Measurements from ENCODE around the gene TRIM65. TPM values are rescaled to one million over a fixed set of nuclear protein-coding genes. Genes with fewer than 3 reads are reported as not detected.
"Not testable (repeated sequence)": the region's sequence is repeated elsewhere in the genome, so short reads cannot be mapped to it uniquely, and the experiment has no call there.

Gene TRIM65
- total and polyA plus RNA-seq, 7 experiments from 2014 or later, result 14.9 to 37.7 (median 29.6) TPM

DNA sequence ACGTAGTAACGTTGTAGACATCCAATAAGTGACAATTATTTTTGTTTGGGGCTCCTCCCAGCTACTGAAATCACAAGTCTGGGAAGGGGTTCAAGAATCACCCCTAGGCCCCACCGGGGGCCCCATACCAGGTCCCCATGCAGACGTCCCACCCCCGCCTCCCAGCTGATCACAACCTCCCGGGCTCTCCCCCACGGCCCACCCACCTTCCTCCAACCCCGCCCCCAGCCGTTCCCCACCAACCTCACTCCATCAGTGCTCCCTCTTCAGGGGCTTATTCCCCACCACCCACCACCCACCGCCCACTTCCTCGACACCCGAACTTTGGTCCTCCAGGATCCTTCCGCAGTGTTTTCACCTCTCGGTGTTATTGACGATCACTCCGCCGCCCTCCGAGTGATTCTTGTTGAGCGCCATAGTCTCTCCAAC is 41.9 kb downstream of the TRIM65 start:
- peaks cover 0 to 8% (median 0%) of the 10 kb centered on the region in 5 donors for H3K36me3 Mint-ChIP-seq
- Histone ChIP-seq H3K9me3 (ENCODE audit: control insufficient read depth in 2 of 3, low read length in 3 of 3) (no peaks in the 10 kb centered on the region), H3K4me1 (ENCODE audit: control insufficient read depth in 2 of 2, insufficient read depth in 2 of 2, low read length in 2 of 2) (peaks cover 19 to 25% of the 10 kb centered on the region in 2 donors), H3K27ac (ENCODE audit: low read depth, low read length) (peak overlapping the region; percentile 85), H3K4me3 (ENCODE audit: low read length) (peak overlapping the region; percentile 68), H3K27me3 (ENCODE audit: control insufficient read depth in 2 of 2, insufficient read depth in 2 of 2, low read length in 2 of 2) (no peaks in the 10 kb centered on the region), H3K36me3 (ENCODE audit: control insufficient read depth in 2 of 3, insufficient read depth in 3 of 3, low read length in 3 of 3) (peaks cover 4 to 18% (median 8%) of the 10 kb centered on the region in 3 experiments)
- H3K27ac Mint-ChIP-seq, result no peak overlapping the region
- intact Hi-C loops (cut with micrococcal nuclease), result loop anchor here (1.0 to 5.0 kb wide), 16 partner anchors 12 to 872 kb away; partner anchors contain the start of genes UNK (in 2 of the 2), ACOX1 (in 1 of the 2), FBF1 (in 1 of the 2) and JMJD6 (in 1 of the 2)
- no peak overlapping the region for H3K4me3 Mint-ChIP-seq
- ATAC-seq (peak; percentile 2), DNase-seq (no peak)
- no peaks in the 10 kb centered on the region for H3K27me3 Mint-ChIP-seq
- POLR2A ChIA-PET, result interaction anchor here (0.6 to 16.6 kb wide), 32 partner anchors 12 to 608 kb away, joined by 3 to 354 read pairs (median 5); partner anchors contain the start of genes EXOC7, FBF1, GALK1 and LLGL2
- H3K4me1 Mint-ChIP-seq, result peaks cover 19 to 48% (median 39%) of the 10 kb centered on the region in 7 donors
- CTCF ChIA-PET, result interaction anchor here (0.7 to 4.3 kb wide), 16 partner anchors 10 to 188 kb away, joined by 3 to 21 read pairs (median 5); partner anchors contain the start of genes RECQL5, SAP30BP, TRIM65 and UNC13D
- no peaks in the 10 kb centered on the region for H3K9me3 Mint-ChIP-seq

DNA sequence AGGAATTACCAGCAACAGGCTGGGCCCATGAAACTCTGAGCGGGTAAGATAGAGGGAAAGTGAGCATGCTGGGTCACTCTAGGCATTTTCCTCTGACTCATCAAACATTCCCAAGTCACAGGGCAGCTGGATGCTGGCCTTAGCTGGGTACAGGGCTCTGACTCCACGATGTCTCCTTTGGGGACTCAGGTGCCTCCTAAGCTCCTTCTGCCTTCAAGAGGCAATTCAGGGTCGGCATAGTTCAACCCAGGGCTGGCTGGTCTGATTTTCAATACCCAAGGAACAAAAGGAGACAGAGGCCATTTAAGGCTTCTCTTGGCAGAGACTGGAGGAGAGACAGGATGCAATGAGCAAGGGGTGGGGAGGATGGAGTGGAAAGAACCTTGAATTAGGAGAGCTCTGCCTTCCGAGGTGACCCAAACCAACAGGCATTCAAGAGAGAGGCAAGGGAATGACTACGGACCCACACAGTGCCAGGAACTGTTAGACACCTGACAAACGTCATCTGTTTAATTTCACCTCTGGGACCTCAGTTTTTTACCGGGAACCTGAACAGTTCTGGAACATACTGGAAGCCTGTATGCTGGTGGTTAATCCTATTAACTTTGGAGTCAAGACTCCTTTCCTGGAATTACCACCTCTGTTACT is 42.5 kb downstream of the TRIM65 start:
- Histone ChIP-seq H3K36me3 (ENCODE audit: control insufficient read depth in 2 of 3, insufficient read depth in 3 of 3, low read length in 3 of 3) (peaks cover 11 to 24% (median 11%) of the 10 kb centered on the region in 3 experiments), H3K4me1 (ENCODE audit: control insufficient read depth in 2 of 2, insufficient read depth in 2 of 2, low read length in 2 of 2) (peaks cover 19 to 25% of the 10 kb centered on the region in 2 donors), H3K27me3 (ENCODE audit: control insufficient read depth in 2 of 2, insufficient read depth in 2 of 2, low read length in 2 of 2) (no peaks in the 10 kb centered on the region), H3K4me3 (ENCODE audit: low read length) (peak overlapping the region; percentile 68), H3K27ac (ENCODE audit: low read depth, low read length) (peak overlapping the region; percentile 85), H3K9me3 (ENCODE audit: control insufficient read depth in 2 of 3, low read length in 3 of 3) (no peaks in the 10 kb centered on the region)
- ATAC-seq (no peak), DNase-seq (no peak)
- ChIA-PET POLR2A (interaction anchor here (0.6 to 16.6 kb wide), 17 partner anchors 8 to 583 kb away, joined by 3 to 354 read pairs (median 18); partner anchors contain the start of genes GALK1, MIF4GD, MRPL38 and TRIM47), CTCF (interaction anchor here (1.0 to 4.3 kb wide), 11 partner anchors 9 to 160 kb away, joined by 3 to 17 read pairs (median 4); partner anchors contain the start of genes GALK1, UNC13D and UNK)
- Mint-ChIP-seq H3K27me3 (no peaks in the 10 kb centered on the region), H3K9me3 (no peaks in the 10 kb centered on the region), H3K4me3 (no peak overlapping the region), H3K4me1 (peaks cover 19 to 51% (median 36%) of the 10 kb centered on the region in 7 donors), H3K36me3 (peaks cover 0 to 15% (median 0%) of the 10 kb centered on the region in 5 donors), H3K27ac (no peak overlapping the region)
- intact Hi-C loops (cut with micrococcal nuclease), result loop anchor here in 1 of 2 donors (2.0 kb wide), 3 partner anchors 27 to 873 kb away; partner anchors contain the start of genes JMJD6, METTL23 and UBALD2

DNA sequence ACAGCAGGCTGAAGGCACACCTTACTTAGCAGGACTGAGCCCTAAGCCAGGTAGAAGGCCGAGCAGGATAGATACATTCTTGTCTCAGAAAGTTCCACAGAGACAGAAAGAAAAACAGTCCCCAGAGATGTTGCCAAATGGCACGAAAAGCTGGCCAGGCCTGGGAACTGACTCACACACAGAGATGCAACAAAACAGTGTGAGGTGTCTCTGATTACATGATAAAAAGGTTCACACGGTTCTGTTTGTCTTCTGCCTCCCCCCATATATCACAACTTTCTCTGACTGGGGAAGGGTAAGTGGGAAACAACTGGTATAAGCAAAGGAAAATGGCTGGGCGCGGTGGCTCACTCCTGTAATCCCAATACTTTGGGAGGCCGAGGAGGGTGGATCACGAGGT is 43.3 kb downstream of the TRIM65 start:
- Histone ChIP-seq H3K4me1 (ENCODE audit: control insufficient read depth in 2 of 2, insufficient read depth in 2 of 2, low read length in 2 of 2) (peaks cover 19 to 24% of the 10 kb centered on the region in 2 donors), H3K9me3 (ENCODE audit: control insufficient read depth in 2 of 3, low read length in 3 of 3) (no peaks in the 10 kb centered on the region), H3K27me3 (ENCODE audit: control insufficient read depth in 2 of 2, insufficient read depth in 2 of 2, low read length in 2 of 2) (no peaks in the 10 kb centered on the region), H3K4me3 (ENCODE audit: low read length) (no peak overlapping the region), H3K27ac (ENCODE audit: low read depth, low read length) (no peak overlapping the region), H3K36me3 (ENCODE audit: control insufficient read depth in 2 of 3, insufficient read depth in 3 of 3, low read length in 3 of 3) (peaks cover 12 to 32% (median 13%) of the 10 kb centered on the region in 3 experiments)
- Mint-ChIP-seq H3K4me3 (peak overlapping the region in 5 of 10 donors; percentile 56 to 66 (median 60)), H3K27ac (peak overlapping the region in 6 of 9 donors; percentile 44 to 84 (median 66)), H3K4me1 (peaks cover 19 to 49% (median 30%) of the 10 kb centered on the region in 7 donors), H3K27me3 (no peaks in the 10 kb centered on the region), H3K36me3 (peaks cover 0 to 19% (median 4%) of the 10 kb centered on the region in 5 donors), H3K9me3 (no peaks in the 10 kb centered on the region)
- no peak for ATAC-seq
- CTCF ChIA-PET, result interaction anchor here (1.1 to 4.3 kb wide), 6 partner anchors 9 to 100 kb away, joined by 3 to 17 read pairs (median 5); partner anchors contain the start of genes GALK1 and UNC13D
- intact Hi-C loops (cut with micrococcal nuclease), result no loop called here
- POLR2A ChIA-PET, result interaction anchor here (1.4 to 16.6 kb wide), 11 partner anchors 9 to 89 kb away, joined by 6 to 354 read pairs (median 40); partner anchors contain the start of genes GALK1, MRPL38, TRIM47 and TRIM65
- no peak for DNase-seq

DNA sequence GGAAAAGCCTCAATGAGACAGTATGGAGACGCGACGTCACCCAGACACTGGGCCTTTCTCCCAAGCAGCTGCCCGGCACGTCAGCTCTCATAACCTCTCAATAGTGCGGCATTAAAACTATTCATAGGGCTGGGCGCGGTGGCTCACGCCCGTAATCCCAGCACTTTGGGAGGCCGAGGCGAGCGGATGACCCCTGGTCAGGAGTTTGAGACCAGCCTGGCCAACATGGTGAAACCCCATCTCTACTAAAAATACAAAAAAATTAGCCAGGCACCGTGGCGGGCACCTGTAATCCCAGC is 45.1 kb downstream of the TRIM65 start:
- DNase-seq; intact Hi-C loops (cut with micrococcal nuclease); ATAC-seq; H3K27me3 ChIP-seq (ENCODE audit: control insufficient read depth in 2 of 2, insufficient read depth in 2 of 2, low read length in 2 of 2); H3K9me3 ChIP-seq (ENCODE audit: control insufficient read depth in 2 of 3, low read length in 3 of 3); H3K27ac ChIP-seq (ENCODE audit: low read depth, low read length); H3K27me3 Mint-ChIP-seq; CTCF ChIA-PET; H3K27ac Mint-ChIP-seq; H3K4me3 ChIP-seq (ENCODE audit: low read length); H3K9me3 Mint-ChIP-seq: not testable (repeated sequence)
- Mint-ChIP-seq H3K4me1 (peaks cover 19 to 49% (median 28%) of the 10 kb centered on the region in 7 donors), H3K4me3 (peak overlapping the region in 1 of 10 donors; percentile 27), H3K36me3 (peaks cover 0 to 29% (median 6%) of the 10 kb centered on the region in 5 donors)
- Histone ChIP-seq H3K4me1 (ENCODE audit: control insufficient read depth in 2 of 2, insufficient read depth in 2 of 2, low read length in 2 of 2) (peaks cover 19 to 24% of the 10 kb centered on the region in 2 donors), H3K36me3 (ENCODE audit: control insufficient read depth in 2 of 3, insufficient read depth in 3 of 3, low read length in 3 of 3) (peaks cover 13 to 50% (median 24%) of the 10 kb centered on the region in 3 experiments)
- POLR2A ChIA-PET, result interaction anchor here (0.5 to 16.6 kb wide), 5 partner anchors 19 to 75 kb away, joined by 4 to 354 read pairs (median 40); partner anchors contain the start of genes MRPL38, TRIM47 and TRIM65

DNA sequence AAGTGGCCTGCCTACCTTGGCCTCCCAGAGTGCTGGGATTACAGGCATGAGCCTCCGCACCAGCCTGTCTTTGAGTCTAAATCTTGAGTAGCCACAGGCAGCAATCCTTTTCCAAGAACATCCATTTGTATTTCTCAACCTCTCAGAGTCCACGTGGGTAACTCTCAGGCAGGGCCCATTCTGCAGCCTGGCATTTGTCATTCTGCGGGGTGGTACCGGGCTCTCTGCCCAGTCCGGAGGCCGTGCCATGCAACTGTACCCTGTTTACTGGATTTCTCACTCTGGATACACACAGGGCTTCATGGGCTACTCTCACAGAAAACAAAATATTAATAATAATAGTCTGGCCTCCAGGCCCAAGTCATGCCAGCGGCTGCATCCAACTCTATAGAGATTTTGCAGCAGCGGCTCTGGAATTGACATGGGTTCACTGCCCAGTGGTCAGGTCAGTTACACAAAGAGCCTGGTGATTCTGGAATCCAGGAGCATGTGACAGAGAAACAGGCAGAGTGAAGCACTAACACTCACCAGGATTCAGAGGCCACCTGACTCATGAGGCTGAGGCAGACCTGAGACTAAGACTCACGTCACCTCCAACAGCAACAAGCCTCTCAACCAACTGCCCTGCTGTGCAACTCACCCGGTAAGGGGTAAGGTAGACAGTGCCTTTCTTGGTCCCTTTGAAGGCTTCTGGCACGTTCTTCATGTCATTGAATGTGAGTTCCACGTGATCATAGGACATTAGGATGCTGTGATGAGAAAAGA is 45.6 kb downstream of the TRIM65 start:
- peaks cover 14 to 44% (median 24%) of the 10 kb centered on the region in 7 donors for H3K4me1 Mint-ChIP-seq
- peaks cover 14 to 18% of the 10 kb centered on the region in 2 donors for H3K4me1 ChIP-seq (ENCODE audit: control insufficient read depth in 2 of 2, insufficient read depth in 2 of 2, low read length in 2 of 2)
- no peak overlapping the region for H3K27ac Mint-ChIP-seq
- no peak overlapping the region for H3K4me3 ChIP-seq (ENCODE audit: low read length)
- no peak for DNase-seq
- H3K9me3 Mint-ChIP-seq, result no peaks in the 10 kb centered on the region
- no peak overlapping the region for H3K4me3 Mint-ChIP-seq
- H3K27me3 ChIP-seq (ENCODE audit: control insufficient read depth in 2 of 2, insufficient read depth in 2 of 2, low read length in 2 of 2), result no peaks in the 10 kb centered on the region
- CTCF ChIA-PET, result interaction anchor here (0.6 kb wide), 1 partner anchor 10 kb away, joined by 3 read pairs; no protein-coding TSS in a partner anchor
- intact Hi-C loops (cut with micrococcal nuclease), result no loop called here
- H3K36me3 Mint-ChIP-seq, result peaks cover 0 to 35% (median 6%) of the 10 kb centered on the region in 5 donors
- H3K9me3 ChIP-seq (ENCODE audit: control insufficient read depth in 2 of 3, low read length in 3 of 3), result no peaks in the 10 kb centered on the region
- no peaks in the 10 kb centered on the region for H3K27me3 Mint-ChIP-seq
- H3K27ac ChIP-seq (ENCODE audit: low read depth, low read length), result no peak overlapping the region
- H3K36me3 ChIP-seq (ENCODE audit: control insufficient read depth in 2 of 3, insufficient read depth in 3 of 3, low read length in 3 of 3), result peaks cover 13 to 56% (median 24%) of the 10 kb centered on the region in 3 experiments
- no peak for ATAC-seq
- POLR2A ChIA-PET, result interaction anchor here (0.9 to 16.6 kb wide), 5 partner anchors 14 to 87 kb away, joined by 3 to 354 read pairs (median 6); partner anchors contain the start of genes GALK1 and TRIM47

DNA sequence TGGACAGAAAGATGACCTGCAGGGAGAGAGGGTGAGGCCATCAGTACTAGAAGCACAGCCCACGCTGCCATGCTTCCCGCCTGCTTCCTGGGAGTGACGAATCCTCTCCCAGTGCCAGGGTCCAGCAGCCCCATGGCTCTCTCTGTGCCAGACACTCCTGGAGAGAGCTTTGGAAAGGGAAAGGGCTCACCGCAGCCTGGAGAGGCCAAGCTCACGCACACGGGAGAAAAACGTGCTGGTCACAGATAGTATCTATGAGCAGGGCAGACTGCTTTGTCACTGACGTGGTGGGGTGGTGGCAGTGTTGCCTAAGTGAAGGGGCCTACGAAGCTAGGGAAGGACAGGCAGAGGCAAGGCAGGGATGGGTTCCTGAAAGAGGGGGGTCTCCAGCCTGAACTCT is 47.0 kb downstream of the TRIM65 start:
- Mint-ChIP-seq H3K27me3 (no peaks in the 10 kb centered on the region), H3K4me3 (no peak overlapping the region), H3K9me3 (no peaks in the 10 kb centered on the region), H3K27ac (peak overlapping the region in 3 of 9 donors; percentile 18 to 47 (median 31)), H3K4me1 (peaks cover 18 to 53% (median 27%) of the 10 kb centered on the region in 7 donors), H3K36me3 (peaks cover 0 to 36% (median 6%) of the 10 kb centered on the region in 5 donors)
- no peak for DNase-seq
- H3K36me3 ChIP-seq (ENCODE audit: control insufficient read depth in 2 of 3, insufficient read depth in 3 of 3, low read length in 3 of 3), result peaks cover 13 to 62% (median 24%) of the 10 kb centered on the region in 3 experiments
- H3K9me3 ChIP-seq (ENCODE audit: control insufficient read depth in 2 of 3, low read length in 3 of 3), result no peaks in the 10 kb centered on the region
- intact Hi-C loops (cut with micrococcal nuclease), result loop anchor here in 1 of 2 donors (2.0 kb wide), 1 partner anchor 17 kb away; no protein-coding TSS in a partner anchor
- ChIA-PET CTCF (interaction anchor here (0.9 kb wide), 1 partner anchor 56 kb away, joined by 3 read pairs; no protein-coding TSS in a partner anchor), POLR2A (interaction anchor here (0.7 to 16.6 kb wide), 7 partner anchors 9 to 85 kb away, joined by 3 to 238 read pairs (median 3); partner anchors contain the start of gene GALK1)
- ATAC-seq, result no peak
- H3K4me1 ChIP-seq (ENCODE audit: control insufficient read depth in 2 of 2, insufficient read depth in 2 of 2, low read length in 2 of 2), result peaks cover 18 to 25% of the 10 kb centered on the region in 2 donors
- no peaks in the 10 kb centered on the region for H3K27me3 ChIP-seq (ENCODE audit: control insufficient read depth in 2 of 2, insufficient read depth in 2 of 2, low read length in 2 of 2)
- no peak overlapping the region for H3K4me3 ChIP-seq (ENCODE audit: low read length)
- H3K27ac ChIP-seq (ENCODE audit: low read depth, low read length), result no peak overlapping the region
